ENCODE data around the gene ESYT3. TPM values are rescaled to one million over a fixed set of nuclear protein-coding genes. Genes with fewer than 3 reads are reported as not detected.

The ESYT3 gene, protein sequence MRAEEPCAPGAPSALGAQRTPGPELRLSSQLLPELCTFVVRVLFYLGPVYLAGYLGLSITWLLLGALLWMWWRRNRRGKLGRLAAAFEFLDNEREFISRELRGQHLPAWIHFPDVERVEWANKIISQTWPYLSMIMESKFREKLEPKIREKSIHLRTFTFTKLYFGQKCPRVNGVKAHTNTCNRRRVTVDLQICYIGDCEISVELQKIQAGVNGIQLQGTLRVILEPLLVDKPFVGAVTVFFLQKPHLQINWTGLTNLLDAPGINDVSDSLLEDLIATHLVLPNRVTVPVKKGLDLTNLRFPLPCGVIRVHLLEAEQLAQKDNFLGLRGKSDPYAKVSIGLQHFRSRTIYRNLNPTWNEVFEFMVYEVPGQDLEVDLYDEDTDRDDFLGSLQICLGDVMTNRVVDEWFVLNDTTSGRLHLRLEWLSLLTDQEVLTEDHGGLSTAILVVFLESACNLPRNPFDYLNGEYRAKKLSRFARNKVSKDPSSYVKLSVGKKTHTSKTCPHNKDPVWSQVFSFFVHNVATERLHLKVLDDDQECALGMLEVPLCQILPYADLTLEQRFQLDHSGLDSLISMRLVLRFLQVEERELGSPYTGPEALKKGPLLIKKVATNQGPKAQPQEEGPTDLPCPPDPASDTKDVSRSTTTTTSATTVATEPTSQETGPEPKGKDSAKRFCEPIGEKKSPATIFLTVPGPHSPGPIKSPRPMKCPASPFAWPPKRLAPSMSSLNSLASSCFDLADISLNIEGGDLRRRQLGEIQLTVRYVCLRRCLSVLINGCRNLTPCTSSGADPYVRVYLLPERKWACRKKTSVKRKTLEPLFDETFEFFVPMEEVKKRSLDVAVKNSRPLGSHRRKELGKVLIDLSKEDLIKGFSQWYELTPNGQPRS
- total RNA-seq (2014; rRNA removed; shearing (Covaris generic)) = 7.4 and 8.2 TPM in 2 replicates
- polyA plus RNA-seq (2016; fragmentation: Nextera tagmentation; extraction: Ambion mirVana) = 3.5 TPM in 2 replicates
- long read RNA-seq = 0 reads

DNA sequence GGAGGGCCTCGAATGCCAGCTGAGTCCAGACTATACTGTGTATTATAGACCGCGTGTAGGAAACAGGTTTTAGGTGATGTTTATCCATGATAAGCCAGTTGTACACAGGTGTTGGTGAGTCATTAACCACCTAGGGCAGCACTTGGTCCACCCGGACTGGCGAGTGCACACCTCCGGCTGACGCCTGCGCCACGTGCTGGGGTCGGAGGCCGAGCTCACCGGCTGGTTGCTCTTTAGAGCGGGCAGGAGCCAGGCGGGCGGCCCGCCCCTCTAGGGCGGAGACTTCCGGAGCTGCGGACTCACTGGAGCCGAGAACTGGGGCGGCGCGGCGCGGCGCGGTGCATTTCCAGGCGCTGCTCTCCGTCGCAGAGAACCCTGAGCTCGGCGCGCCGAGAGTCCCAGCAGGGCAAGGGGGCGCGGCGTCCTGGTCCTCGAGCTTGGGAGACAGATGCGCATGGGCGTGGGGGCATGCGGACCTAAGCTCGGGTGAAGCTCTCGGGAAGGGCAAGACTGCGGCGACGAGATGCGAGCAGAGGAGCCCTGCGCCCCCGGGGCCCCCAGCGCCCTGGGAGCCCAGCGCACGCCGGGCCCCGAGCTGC lies at the start of gene ESYT3:
TSS of gene ESYT3 (plus strand) at position 341 of the 599 bp plus-strand sequence. CDS start at position 524, 183 bp downstream.
- peak within 1 kb of the TSS; percentile 97 for H2AFZ ChIP-seq
- peak within 1 kb of the TSS; percentile 86 for H3K4me3 ChIP-seq
- Mint-ChIP-seq H3K36me3 (ENCODE audit: low read depth) (peaks cover 2% of the 10 kb centered on the region; the same call in 1 of the 3 replicates), H3K27ac (no peak within 1 kb of the TSS), H3K9me3 (peaks cover 13% of the 10 kb centered on the region), H3K27me3 (ENCODE audit: insufficient read depth, low read depth, poor library complexity) (peaks cover 45% of the 10 kb centered on the region), H3K4me1 (peaks cover 9% of the 10 kb centered on the region), H3K4me3 (peak within 1 kb of the TSS; percentile 75)
- H3K4me1 ChIP-seq (ENCODE audit: insufficient read depth) = peaks cover 7% of the 10 kb centered on the region; the same call in 1 of the 2 replicates
- H3K27ac ChIP-seq (ENCODE audit: low read depth) = no peak within 1 kb of the TSS
- 0 out of 2 replicates have a peak, but pooled peaks cover 4% of the 10 kb centered on the region for H3F3A ChIP-seq (replicated peaks; ENCODE audit: low read depth)
- TF ChIP-seq JUNB (IDR thresholded peaks at IDR 0.05; ENCODE audit: unreplicated experiment) = no peak
- TF ChIP-seq STAT1 (IDR thresholded peaks at IDR 0.05; ENCODE audit: unreplicated experiment) = no peak
- no peak for TF ChIP-seq ETS1 (IDR thresholded peaks at IDR 0.05)
- TF ChIP-seq EZH2 (IDR thresholded peaks at IDR 0.05; ENCODE audit: low read depth, unreplicated experiment) = no peak
- no peak for TF ChIP-seq ZNF331 (CRISPR knock-in tag; IDR thresholded peaks at IDR 0.05; ENCODE audit: low read depth)
- TF ChIP-seq, protein P1, sequence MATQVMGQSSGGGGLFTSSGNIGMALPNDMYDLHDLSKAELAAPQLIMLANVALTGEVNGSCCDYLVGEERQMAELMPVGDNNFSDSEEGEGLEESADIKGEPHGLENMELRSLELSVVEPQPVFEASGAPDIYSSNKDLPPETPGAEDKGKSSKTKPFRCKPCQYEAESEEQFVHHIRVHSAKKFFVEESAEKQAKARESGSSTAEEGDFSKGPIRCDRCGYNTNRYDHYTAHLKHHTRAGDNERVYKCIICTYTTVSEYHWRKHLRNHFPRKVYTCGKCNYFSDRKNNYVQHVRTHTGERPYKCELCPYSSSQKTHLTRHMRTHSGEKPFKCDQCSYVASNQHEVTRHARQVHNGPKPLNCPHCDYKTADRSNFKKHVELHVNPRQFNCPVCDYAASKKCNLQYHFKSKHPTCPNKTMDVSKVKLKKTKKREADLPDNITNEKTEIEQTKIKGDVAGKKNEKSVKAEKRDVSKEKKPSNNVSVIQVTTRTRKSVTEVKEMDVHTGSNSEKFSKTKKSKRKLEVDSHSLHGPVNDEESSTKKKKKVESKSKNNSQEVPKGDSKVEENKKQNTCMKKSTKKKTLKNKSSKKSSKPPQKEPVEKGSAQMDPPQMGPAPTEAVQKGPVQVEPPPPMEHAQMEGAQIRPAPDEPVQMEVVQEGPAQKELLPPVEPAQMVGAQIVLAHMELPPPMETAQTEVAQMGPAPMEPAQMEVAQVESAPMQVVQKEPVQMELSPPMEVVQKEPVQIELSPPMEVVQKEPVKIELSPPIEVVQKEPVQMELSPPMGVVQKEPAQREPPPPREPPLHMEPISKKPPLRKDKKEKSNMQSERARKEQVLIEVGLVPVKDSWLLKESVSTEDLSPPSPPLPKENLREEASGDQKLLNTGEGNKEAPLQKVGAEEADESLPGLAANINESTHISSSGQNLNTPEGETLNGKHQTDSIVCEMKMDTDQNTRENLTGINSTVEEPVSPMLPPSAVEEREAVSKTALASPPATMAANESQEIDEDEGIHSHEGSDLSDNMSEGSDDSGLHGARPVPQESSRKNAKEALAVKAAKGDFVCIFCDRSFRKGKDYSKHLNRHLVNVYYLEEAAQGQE (IDR thresholded peaks at IDR 0.05; ENCODE audit: unreplicated experiment) = no peak
- TF ChIP-seq POLR2AphosphoS5 (IDR thresholded peaks at IDR 0.05; ENCODE audit: low read depth) = peak; percentile 79
- H3K9me2 ChIP-seq (ENCODE audit: insufficient read depth) = no peaks in the 10 kb centered on the region
- no peaks in the 10 kb centered on the region for H3K36me3 ChIP-seq (ENCODE audit: insufficient read depth)
- peaks cover 9% of the 10 kb centered on the region for H4K20me1 ChIP-seq (replicated peaks; ENCODE audit: insufficient read depth)
- no peaks in the 10 kb centered on the region for H3K79me2 ChIP-seq (replicated peaks; ENCODE audit: insufficient read depth)
- peak within 1 kb of the TSS; percentile 98 for H3K4me2 ChIP-seq
- DNase-seq (ENCODE audit: low spot score) (peak; percentile 89), ATAC-seq (peak; percentile 90)
- H3K27me3 ChIP-seq (ENCODE audit: insufficient read depth) = peaks cover 52% of the 10 kb centered on the region
